Left lung (tissue), 10 donors: ENCODE results near the gene SIK2. TPM values are rescaled to one million over a fixed set of nuclear protein-coding genes. Genes with fewer than 3 reads are reported as not detected.

Experiments used
- ATAC-seq: fragments of 200-7000 bp; cut with Tn5 transposase; one replicate; pipeline ENCODE4 v1.9.1; 2020; ENCODE audit warnings: moderate library complexity
- DNase-seq, 4 donors: peaks; one replicate each; pipeline ENCODE4 v3.0.0-alpha.2; 2013 to 2020
- H3K27ac ChIP-seq, 2 donors: fragments of 200-600 bp; sonication (generic) in 1 of 2; one replicate each; pipeline versions ENCODE4 v1.5.0 to v1.8.0; 2020 to 2021
- H3K27me3 ChIP-seq, 2 donors: fragments of 200-600 bp; sonication (generic) in 1 of 2; one replicate each; pipeline versions ENCODE4 v1.5.0 to v1.8.0; 2020 to 2021
- H3K36me3 ChIP-seq, 2 donors: fragments of 200-600 bp; sonication (generic) in 1 of 2; one replicate each; pipeline versions ENCODE4 v1.5.0 to v1.8.0; 2020 to 2021
- H3K4me1 ChIP-seq, 2 donors: fragments of 200-600 bp; one replicate each; pipeline ENCODE4 v1.8.0; 2021
- H3K4me3 ChIP-seq, 2 donors: fragments of 200-600 bp; sonication (generic) in 1 of 2; one replicate each; pipeline versions ENCODE4 v1.5.0 to v1.8.0; 2020 to 2021; ENCODE audit warnings: mild to moderate bottlenecking in 1 of 2
- H3K9me3 ChIP-seq, 2 donors: fragments of 200-600 bp; sonication (generic) in 1 of 2; one replicate each; pipeline versions ENCODE4 v1.5.0 to v1.8.0; 2020 to 2021
- CTCF ChIP-seq, 2 donors: fragments of 200-600 bp; sonication (generic) in 1 of 2; IDR thresholded peaks; one replicate each; pipeline versions ENCODE4 v1.5.0 to v1.8.0; 2021; ENCODE audit warnings: antibody characterized with exemption in 2 of 2
- intact Hi-C, 2 donors: fragments of 100-400 bp; cut with DNase I; formaldehyde crosslinking; loops; one replicate each; pipeline versions ENCODE4 v1.11.2 to v1.14.2; 2022
- polyA plus RNA-seq, 6 donors: library from polyadenylated mRNA; unstranded; fragments of 120-200 nt; gene quantifications; one replicate each; pipeline ENCODE4 v1.2.1, GENCODE V29; 2013; ENCODE audit not compliant: insufficient read length in 6 of 6
- total RNA-seq, 2 donors: library from RNA; stranded (reverse); fragmentation: NEBNext Ultra II Directional; extraction: Animal tissue kit (Norgen Biotek cat#: 25700); gene quantifications; one replicate each; pipeline ENCODE4 v1.2.1, GENCODE V29; 2021
- donor health status: DM: no; HTN: yes; CAD: no.
- donor health status: DM: no; HTN: no; CAD: no.

The SIK2 gene
- total and polyA plus RNA-seq, 8 donors, result 23.3 to 35.1 (median 30.8) TPM

- intact Hi-C loops, result no loop called here
- peaks cover 0 to 5% of the 10 kb centered on the region in 2 donors for H3K4me1 ChIP-seq
- no peak for TF ChIP-seq CTCF (IDR thresholded peaks at IDR 0.05)
- H3K9me3 ChIP-seq, result no peaks in the 10 kb centered on the region
- H3K27ac ChIP-seq, result no peak overlapping the region
- no peaks in the 10 kb centered on the region for H3K36me3 ChIP-seq
- no peak overlapping the region for H3K4me3 ChIP-seq
- ATAC-seq (no peak), DNase-seq (no peak)
- no peaks in the 10 kb centered on the region for H3K27me3 ChIP-seq
Measured at GRCh38 chr11:111571829-111572501, 30.3 kb upstream of the SIK2 start.

GRCh38 chr11:111572581-111572980 is 29.7 kb upstream of the SIK2 start:
- H3K27me3 ChIP-seq, result no peaks in the 10 kb centered on the region
- intact Hi-C loops, result no loop called here
- TF ChIP-seq CTCF (IDR thresholded peaks at IDR 0.05), result no peak

GRCh38 chr11:111573821-111574249 is 28.4 kb upstream of the SIK2 start:
- H3K4me3 ChIP-seq, result no peak overlapping the region

More at GRCh38 chr11:111572581-111572980, 29.7 kb upstream of the SIK2 start:
- H3K4me1 ChIP-seq, result peaks cover 0 to 5% of the 10 kb centered on the region in 2 donors
- H3K9me3 ChIP-seq, result no peaks in the 10 kb centered on the region
- ATAC-seq, result no peak
- no peak for DNase-seq
- H3K4me3 ChIP-seq, result no peak overlapping the region
- H3K36me3 ChIP-seq, result no peaks in the 10 kb centered on the region
- H3K27ac ChIP-seq, result no peak overlapping the region

GRCh38 chr11:111574373-111575225 is 27.6 kb upstream of the SIK2 start:
- ATAC-seq (peak; percentile 56), DNase-seq (no peak)
- no peaks in the 10 kb centered on the region for H3K9me3 ChIP-seq
- H3K27ac ChIP-seq, result peak overlapping the region in 1 of 2 donors; percentile 33
- H3K4me1 ChIP-seq, result peaks cover 0 to 5% of the 10 kb centered on the region in 2 donors
- H3K4me3 ChIP-seq, result peak overlapping the region in 1 of 2 donors; percentile 14
- H3K36me3 ChIP-seq, result no peaks in the 10 kb centered on the region
- intact Hi-C loops, result no loop called here
- no peak for TF ChIP-seq CTCF (IDR thresholded peaks at IDR 0.05)
- no peaks in the 10 kb centered on the region for H3K27me3 ChIP-seq

More at GRCh38 chr11:111573821-111574249, 28.4 kb upstream of the SIK2 start:
- Histone ChIP-seq H3K9me3 (no peaks in the 10 kb centered on the region), H3K36me3 (no peaks in the 10 kb centered on the region), H3K27me3 (no peaks in the 10 kb centered on the region), H3K4me1 (peaks cover 0 to 5% of the 10 kb centered on the region in 2 donors), H3K27ac (peak overlapping the region in 1 of 2 donors; percentile 33)
- intact Hi-C loops, result no loop called here
- TF ChIP-seq CTCF (IDR thresholded peaks at IDR 0.05), result no peak
- DNase-seq (peak in 2 of 4 donors; percentile 55 to 57), ATAC-seq (peak; percentile 46)

GRCh38 chr11:111575740-111576139 is 26.5 kb upstream of the SIK2 start:
- H3K36me3 ChIP-seq, result no peaks in the 10 kb centered on the region
- H3K4me3 ChIP-seq, result no peak overlapping the region
- DNase-seq (no peak), ATAC-seq (no peak)
- intact Hi-C loops, result no loop called here
- peaks cover 0 to 5% of the 10 kb centered on the region in 2 donors for H3K4me1 ChIP-seq
- no peaks in the 10 kb centered on the region for H3K27me3 ChIP-seq
- no peaks in the 10 kb centered on the region for H3K9me3 ChIP-seq
- H3K27ac ChIP-seq, result no peak overlapping the region
- no peak for TF ChIP-seq CTCF (IDR thresholded peaks at IDR 0.05)
